ENCODE data around the gene TCEAL1. TPM values are rescaled to one million over a fixed set of nuclear protein-coding genes. Genes with fewer than 3 reads are reported as not detected.

TCEAL1 gene
- total RNA-seq, 3 donors from 2014 or later (not counting 1 experiment from before 2014, with no cell fraction given): 6.4 to 7.1 (median 6.7) TPM

DNA sequence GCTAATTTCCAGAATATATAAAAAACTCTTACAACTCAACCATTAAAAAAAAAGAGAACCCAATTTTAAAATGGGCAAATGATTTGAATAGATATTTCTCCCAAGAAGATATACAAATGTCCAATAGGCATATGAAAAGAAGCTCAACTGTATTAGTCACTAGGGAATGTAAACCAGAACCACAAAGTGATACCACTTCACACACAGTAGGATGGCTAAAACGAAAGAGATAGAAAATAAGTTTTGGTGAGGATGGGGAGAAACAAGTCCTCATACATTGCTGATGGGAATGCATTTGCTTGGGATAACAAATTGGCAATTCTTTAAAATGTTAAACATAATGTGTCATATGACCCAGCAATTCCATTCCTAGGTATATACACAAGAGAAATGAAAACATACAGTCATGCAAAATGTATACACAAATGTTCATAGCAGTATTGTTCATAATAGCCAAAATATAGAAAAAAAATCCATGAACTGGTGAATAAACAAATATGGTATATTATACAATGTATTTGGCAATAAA lies 15.3 kb upstream of the TCEAL1 start:
- no peaks in the 10 kb centered on the region for H3K36me3 Mint-ChIP-seq
- DNase-seq: no peak
- peaks cover 0 to 9% of the 10 kb centered on the region in 2 donors for H3K4me1 Mint-ChIP-seq
- Histone ChIP-seq H3K4me3 (ENCODE audit: low read length) (no peak overlapping the region), H3K36me3 (ENCODE audit: control insufficient read depth, insufficient read depth, low read length) (no peaks in the 10 kb centered on the region), H3K27ac (ENCODE audit: low read length) (no peak overlapping the region), H3K27me3 (ENCODE audit: control insufficient read depth, insufficient read depth, low read length) (no peaks in the 10 kb centered on the region), H3K9me3 (ENCODE audit: control insufficient read depth, insufficient read depth, low read length) (no peaks in the 10 kb centered on the region), H3K4me1 (ENCODE audit: control insufficient read depth, insufficient read depth, low read length) (peaks cover 4% of the 10 kb centered on the region)
- no peak overlapping the region for H3K27ac Mint-ChIP-seq
- intact Hi-C loops (cut with micrococcal nuclease): no loop called here
- no CpG with 5 or more reads among the region's 1 CpG for WGBS (ENCODE audit: insufficient coverage)
- no peak for ATAC-seq
- H3K9me3 Mint-ChIP-seq: no peaks in the 10 kb centered on the region
- H3K27me3 Mint-ChIP-seq (ENCODE audit: low read depth in 2 of 2): no peaks in the 10 kb centered on the region
- no peak overlapping the region for H3K4me3 Mint-ChIP-seq
- TF ChIP-seq, protein P1, sequence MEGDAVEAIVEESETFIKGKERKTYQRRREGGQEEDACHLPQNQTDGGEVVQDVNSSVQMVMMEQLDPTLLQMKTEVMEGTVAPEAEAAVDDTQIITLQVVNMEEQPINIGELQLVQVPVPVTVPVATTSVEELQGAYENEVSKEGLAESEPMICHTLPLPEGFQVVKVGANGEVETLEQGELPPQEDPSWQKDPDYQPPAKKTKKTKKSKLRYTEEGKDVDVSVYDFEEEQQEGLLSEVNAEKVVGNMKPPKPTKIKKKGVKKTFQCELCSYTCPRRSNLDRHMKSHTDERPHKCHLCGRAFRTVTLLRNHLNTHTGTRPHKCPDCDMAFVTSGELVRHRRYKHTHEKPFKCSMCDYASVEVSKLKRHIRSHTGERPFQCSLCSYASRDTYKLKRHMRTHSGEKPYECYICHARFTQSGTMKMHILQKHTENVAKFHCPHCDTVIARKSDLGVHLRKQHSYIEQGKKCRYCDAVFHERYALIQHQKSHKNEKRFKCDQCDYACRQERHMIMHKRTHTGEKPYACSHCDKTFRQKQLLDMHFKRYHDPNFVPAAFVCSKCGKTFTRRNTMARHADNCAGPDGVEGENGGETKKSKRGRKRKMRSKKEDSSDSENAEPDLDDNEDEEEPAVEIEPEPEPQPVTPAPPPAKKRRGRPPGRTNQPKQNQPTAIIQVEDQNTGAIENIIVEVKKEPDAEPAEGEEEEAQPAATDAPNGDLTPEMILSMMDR (IDR thresholded peaks at IDR 0.05): no peak

DNA sequence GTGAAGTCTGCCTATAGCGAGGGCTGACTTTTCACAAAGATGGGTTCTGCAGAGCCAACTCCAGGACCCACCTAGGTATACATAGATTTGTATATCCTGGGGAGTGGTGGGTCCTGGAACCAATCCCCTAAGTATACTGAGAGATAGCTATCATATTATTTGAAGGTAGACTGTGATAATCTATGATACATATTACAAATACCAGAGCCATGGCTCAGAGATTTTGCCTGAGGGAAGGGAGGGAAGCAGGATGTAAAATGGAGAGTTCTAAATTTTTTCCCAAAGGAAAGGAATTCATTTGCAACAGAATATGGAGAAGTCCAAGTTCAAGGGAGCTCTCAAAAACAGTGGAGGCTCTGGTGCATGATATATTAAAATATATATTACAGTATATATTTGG lies 13.8 kb upstream of the TCEAL1 start:
- TF ChIP-seq, protein P1 (IDR thresholded peaks at IDR 0.05): no peak
- H3K27me3 Mint-ChIP-seq (ENCODE audit: low read depth in 2 of 2): no peaks in the 10 kb centered on the region
- DNase-seq (no peak), ATAC-seq (no peak)
- WGBS (ENCODE audit: insufficient coverage): no CpG with 5 or more reads among the region's 1 CpG
- no peaks in the 10 kb centered on the region for H3K4me1 Mint-ChIP-seq
- H3K27ac ChIP-seq (ENCODE audit: low read length): no peak overlapping the region
- no peaks in the 10 kb centered on the region for H3K27me3 ChIP-seq (ENCODE audit: control insufficient read depth, insufficient read depth, low read length)
- no peaks in the 10 kb centered on the region for H3K9me3 Mint-ChIP-seq
- no peaks in the 10 kb centered on the region for H3K9me3 ChIP-seq (ENCODE audit: control insufficient read depth, insufficient read depth, low read length)
- no peak overlapping the region for H3K4me3 Mint-ChIP-seq
- no peaks in the 10 kb centered on the region for H3K36me3 Mint-ChIP-seq
- H3K36me3 ChIP-seq (ENCODE audit: control insufficient read depth, insufficient read depth, low read length): no peaks in the 10 kb centered on the region
- intact Hi-C loops (cut with micrococcal nuclease): no loop called here
- H3K27ac Mint-ChIP-seq: no peak overlapping the region
- H3K4me3 ChIP-seq (ENCODE audit: low read length): no peak overlapping the region
- no peaks in the 10 kb centered on the region for H3K4me1 ChIP-seq (ENCODE audit: control insufficient read depth, insufficient read depth, low read length)

DNA sequence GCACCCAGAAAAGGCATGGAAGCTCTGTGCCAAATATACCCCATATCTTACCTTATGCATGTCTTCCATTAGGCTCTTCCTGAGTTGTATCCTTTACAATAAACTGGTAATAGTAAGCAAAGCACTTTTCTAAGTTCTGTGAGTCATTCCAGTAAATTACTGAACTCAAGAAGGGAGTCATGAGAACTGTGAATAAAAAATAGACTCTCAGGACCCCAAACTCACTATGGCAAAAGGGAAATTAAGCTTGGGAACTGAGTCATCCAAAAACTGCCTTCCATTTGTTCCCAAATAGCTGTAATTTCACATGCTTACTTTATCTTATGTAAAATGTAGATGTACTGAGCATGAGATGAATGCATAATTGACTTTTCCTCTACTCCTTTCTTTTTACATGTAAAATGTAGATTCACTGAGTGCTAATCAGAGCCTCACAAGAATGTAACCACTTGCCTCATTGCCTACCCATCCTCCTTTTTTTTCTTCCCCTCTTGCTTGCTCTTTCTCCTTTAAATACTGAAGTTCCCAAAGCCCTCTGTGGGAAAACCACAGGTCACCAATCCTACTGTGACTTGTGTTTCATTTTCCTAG lies 12.9 kb upstream of the TCEAL1 start:
- ATAC-seq (no peak), DNase-seq (no peak)
- Mint-ChIP-seq H3K4me1 (no peaks in the 10 kb centered on the region), H3K9me3 (no peaks in the 10 kb centered on the region), H3K4me3 (no peak overlapping the region), H3K27me3 (ENCODE audit: low read depth in 2 of 2) (no peaks in the 10 kb centered on the region), H3K27ac (no peak overlapping the region), H3K36me3 (no peaks in the 10 kb centered on the region)
- no peaks in the 10 kb centered on the region for H3K27me3 ChIP-seq (ENCODE audit: control insufficient read depth, insufficient read depth, low read length)
- intact Hi-C loops (cut with micrococcal nuclease): no loop called here
- H3K4me1 ChIP-seq (ENCODE audit: control insufficient read depth, insufficient read depth, low read length): no peaks in the 10 kb centered on the region
- H3K9me3 ChIP-seq (ENCODE audit: control insufficient read depth, insufficient read depth, low read length): no peaks in the 10 kb centered on the region
- no peak overlapping the region for H3K27ac ChIP-seq (ENCODE audit: low read length)
- no peak overlapping the region for H3K4me3 ChIP-seq (ENCODE audit: low read length)
- no peaks in the 10 kb centered on the region for H3K36me3 ChIP-seq (ENCODE audit: control insufficient read depth, insufficient read depth, low read length)
- TF ChIP-seq, protein P1 (IDR thresholded peaks at IDR 0.05): no peak

DNA sequence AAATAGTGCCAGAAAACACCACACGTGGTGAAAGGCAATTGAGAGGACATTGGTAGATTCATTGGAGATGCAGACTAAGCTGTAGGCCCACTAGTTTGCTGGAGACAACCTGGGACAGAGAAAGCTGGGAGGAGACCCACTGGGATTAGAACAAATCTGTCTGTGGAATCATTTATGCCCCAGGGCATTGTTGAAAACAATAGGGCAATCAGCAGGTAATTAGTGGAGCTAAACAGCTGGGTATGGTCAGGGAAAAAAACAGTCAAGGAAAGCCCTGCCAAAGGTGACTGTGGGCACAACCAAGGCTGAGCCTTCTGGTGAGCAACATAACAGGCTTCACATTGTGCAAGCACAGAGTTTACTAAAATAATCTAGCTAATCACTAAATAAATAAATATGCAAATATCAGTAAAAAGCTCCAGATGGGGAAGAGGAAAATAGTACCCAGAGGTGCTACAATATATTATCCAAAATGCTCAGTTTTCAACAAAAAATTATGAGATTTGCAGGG lies 12.0 kb upstream of the TCEAL1 start:
- Histone ChIP-seq H3K9me3 (ENCODE audit: control insufficient read depth, insufficient read depth, low read length) (no peaks in the 10 kb centered on the region), H3K36me3 (ENCODE audit: control insufficient read depth, insufficient read depth, low read length) (no peaks in the 10 kb centered on the region), H3K27me3 (ENCODE audit: control insufficient read depth, insufficient read depth, low read length) (no peaks in the 10 kb centered on the region), H3K4me3 (ENCODE audit: low read length) (no peak overlapping the region), H3K4me1 (ENCODE audit: control insufficient read depth, insufficient read depth, low read length) (no peaks in the 10 kb centered on the region), H3K27ac (ENCODE audit: low read length) (no peak overlapping the region)
- H3K36me3 Mint-ChIP-seq: no peaks in the 10 kb centered on the region
- intact Hi-C loops (cut with micrococcal nuclease): no loop called here
- no peak for DNase-seq
- 69% methylated on average over 1 of the region's 1 CpG for whole genome bisulfite sequencing (ENCODE audit: insufficient coverage)
- no peak for ATAC-seq
- H3K27me3 Mint-ChIP-seq (ENCODE audit: low read depth in 2 of 2): no peaks in the 10 kb centered on the region
- H3K27ac Mint-ChIP-seq: no peak overlapping the region
- TF ChIP-seq, protein P1 (IDR thresholded peaks at IDR 0.05): no peak
- no peak overlapping the region for H3K4me3 Mint-ChIP-seq
- H3K4me1 Mint-ChIP-seq: no peaks in the 10 kb centered on the region
- H3K9me3 Mint-ChIP-seq: no peaks in the 10 kb centered on the region

Data from natural killer cell (primary cell).